ENCODE measurements around the gene MRPL32.

MRPL32 gene

DNA sequence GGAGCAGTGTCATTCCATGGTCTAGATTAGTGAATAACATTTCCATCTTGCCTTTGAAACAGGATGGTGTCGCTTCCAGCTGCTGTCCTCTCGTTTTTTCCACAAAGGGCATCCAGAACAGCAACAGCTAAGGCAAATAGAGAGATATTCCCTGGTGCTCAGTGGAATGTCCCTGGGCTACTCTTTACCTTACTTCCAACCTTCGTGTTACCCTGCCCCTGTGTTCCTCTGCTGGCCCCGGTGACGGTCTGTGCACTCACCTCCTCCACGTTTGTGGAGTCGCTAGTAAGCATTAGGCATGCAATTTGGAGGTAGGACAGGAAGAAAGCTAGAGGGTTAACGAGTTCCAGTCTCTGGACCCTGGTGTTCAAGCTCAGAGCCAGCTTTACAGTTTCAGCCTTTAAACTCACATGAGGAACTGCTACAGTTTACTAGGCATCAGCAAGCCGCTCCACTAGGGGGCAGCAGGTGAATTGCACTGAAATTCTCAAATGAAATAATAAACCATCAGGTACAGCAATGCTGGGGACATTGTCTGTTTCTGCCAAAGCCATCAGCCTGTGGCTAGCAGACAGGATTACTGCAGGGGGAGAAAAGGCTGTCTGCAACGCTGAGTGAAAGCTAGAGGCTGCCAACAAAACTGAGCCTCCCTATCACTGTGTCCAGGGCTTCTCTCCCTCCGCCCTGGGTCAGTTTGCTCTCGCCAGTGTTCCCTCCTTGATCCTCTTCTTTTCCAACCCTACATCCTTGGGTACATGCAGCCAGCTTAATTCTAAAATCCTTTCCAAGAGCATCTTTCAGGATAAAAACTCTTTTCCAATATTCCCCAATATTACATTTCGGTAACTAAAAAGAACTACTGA is 9.0 kb downstream of the MRPL32 start:
- H3K18ac ChIP-seq (ENCODE audit: low read length), result no peak overlapping the region
- DNase-seq (ENCODE audit: low spot score), result peak; percentile 77
- no peaks in the 10 kb centered on the region for H3K79me1 ChIP-seq (ENCODE audit: low read depth, low read length)
- H3K9me3 ChIP-seq (replicated peaks in 1 of 2; ENCODE audit: control insufficient read depth in 2 of 2, insufficient read depth in 1 of 2, low read depth in 1 of 2, low read length in 2 of 2), result no peaks in the 10 kb centered on the region
- H3K27ac ChIP-seq (replicated peaks; ENCODE audit: low read length), result no peak overlapping the region
- no peak overlapping the region for H3K4ac ChIP-seq (ENCODE audit: low read length)
- no CpG with 5 or more reads among the region's 13 CpGs for WGBS, 2 donors (ENCODE audit: extremely low coverage in 2 of 2, insufficient read length in 2 of 2, insufficient replicate concordance in 1 of 2)
- H3K4me3 ChIP-seq (ENCODE audit: low read length in 2 of 2), result no peak overlapping the region
- peak overlapping the region; percentile 28 for H2AFZ ChIP-seq (ENCODE audit: low read length)
- no peak overlapping the region for H3K9ac ChIP-seq (ENCODE audit: low read depth, low read length, poor library complexity)
- no peak overlapping the region for H4K91ac ChIP-seq (ENCODE audit: low read depth, low read length, poor library complexity)
- no peak overlapping the region for H4K8ac ChIP-seq (ENCODE audit: low read depth, low read length)
- no peak overlapping the region for H3K4me2 ChIP-seq (ENCODE audit: insufficient read depth, low read length, poor library complexity, severe bottlenecking)
- H2BK120ac ChIP-seq (ENCODE audit: low read depth, low read length), result no peak overlapping the region
- no peak overlapping the region for H3K23ac ChIP-seq (ENCODE audit: low read depth, low read length, poor library complexity)
- peaks cover under 1 to 42% of the 10 kb centered on the region in 2 donors for H3K36me3 ChIP-seq (replicated peaks in 1 of 2; ENCODE audit: control insufficient read depth in 2 of 2, insufficient read depth in 2 of 2, low read length in 2 of 2)
- no peaks in the 10 kb centered on the region for H3K27me3 ChIP-seq (ENCODE audit: control insufficient read depth in 3 of 3, insufficient read depth in 3 of 3, low read depth in 1 of 3, low read length in 3 of 3)
- H2BK12ac ChIP-seq (ENCODE audit: low read length), result no peak overlapping the region
- H2BK5ac ChIP-seq (ENCODE audit: low read length), result no peak overlapping the region
- H2AK5ac ChIP-seq (ENCODE audit: low read depth, low read length), result no peak overlapping the region
- peaks cover 0 to 2% of the 10 kb centered on the region in 2 donors for H3K4me1 ChIP-seq (ENCODE audit: control insufficient read depth in 2 of 2, insufficient read depth in 1 of 2, low read depth in 1 of 2, low read length in 2 of 2)
- H3K14ac ChIP-seq (ENCODE audit: low read length), result no peak overlapping the region
- H2BK15ac ChIP-seq (ENCODE audit: low read length), result no peak overlapping the region

DNA sequence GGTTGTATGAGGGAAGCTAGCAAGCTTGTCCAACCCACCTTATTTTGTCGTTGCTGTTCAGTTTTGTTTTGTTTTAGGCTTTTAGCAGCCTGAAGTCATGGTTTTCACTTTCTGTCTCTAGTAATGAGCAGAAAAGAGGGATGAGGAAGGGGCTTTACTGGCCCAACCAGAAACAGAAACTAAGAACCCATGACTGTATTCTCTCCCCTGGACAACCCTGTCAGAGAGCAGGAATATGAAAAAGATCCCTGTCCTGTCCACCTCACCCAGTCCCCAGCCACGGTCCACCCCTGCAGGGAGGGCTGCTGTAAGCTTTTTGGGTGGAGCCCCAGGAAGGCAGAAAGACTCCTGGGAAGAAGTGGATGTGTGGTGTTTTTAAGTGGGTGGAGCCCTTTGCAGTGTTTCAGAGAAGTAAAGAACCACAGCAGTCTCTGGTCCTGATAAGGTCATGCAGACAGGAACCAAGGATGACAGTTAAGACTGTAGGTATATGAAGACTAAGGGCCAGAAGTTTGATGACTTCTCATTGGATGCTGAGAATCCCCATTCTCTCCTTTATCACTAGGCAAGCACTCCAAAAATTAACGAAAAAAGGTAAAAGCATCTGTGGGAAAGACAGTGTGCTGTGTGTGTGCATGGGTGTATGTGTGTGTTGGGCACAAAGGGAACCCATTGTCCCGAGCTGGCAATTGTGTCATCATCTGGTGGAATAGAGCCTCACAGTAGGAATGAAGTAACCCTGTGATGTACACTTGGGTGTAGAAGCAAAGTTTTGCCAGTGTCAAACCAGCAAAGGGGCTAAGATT is 13.8 kb downstream of the MRPL32 start:
- no peak overlapping the region for H3K4me2 ChIP-seq (ENCODE audit: insufficient read depth, low read length, poor library complexity, severe bottlenecking)
- no peak overlapping the region for H4K91ac ChIP-seq (ENCODE audit: low read depth, low read length, poor library complexity)
- no peak overlapping the region for H2BK5ac ChIP-seq (ENCODE audit: low read length)
- no peak overlapping the region for H3K23ac ChIP-seq (ENCODE audit: low read depth, low read length, poor library complexity)
- H2BK120ac ChIP-seq (ENCODE audit: low read depth, low read length), result no peak overlapping the region
- H3K27ac ChIP-seq (replicated peaks; ENCODE audit: low read length), result no peak overlapping the region
- H2AK5ac ChIP-seq (ENCODE audit: low read depth, low read length), result no peak overlapping the region
- H3K36me3 ChIP-seq (replicated peaks in 1 of 2; ENCODE audit: control insufficient read depth in 2 of 2, insufficient read depth in 2 of 2, low read length in 2 of 2), result no peaks in the 10 kb centered on the region
- H3K18ac ChIP-seq (ENCODE audit: low read length), result no peak overlapping the region
- H2BK12ac ChIP-seq (ENCODE audit: low read length), result no peak overlapping the region
- no peak overlapping the region for H3K9ac ChIP-seq (ENCODE audit: low read depth, low read length, poor library complexity)
- DNase-seq (ENCODE audit: low spot score), result no peak
- no peak overlapping the region for H3K4me3 ChIP-seq (ENCODE audit: low read length in 2 of 2)
- no peak overlapping the region for H4K8ac ChIP-seq (ENCODE audit: low read depth, low read length)
- H3K14ac ChIP-seq (ENCODE audit: low read length), result no peak overlapping the region
- peak overlapping the region; percentile 47 for H2AFZ ChIP-seq (ENCODE audit: low read length)
- no peaks in the 10 kb centered on the region for H3K79me1 ChIP-seq (ENCODE audit: low read depth, low read length)
- H3K4me1 ChIP-seq (ENCODE audit: control insufficient read depth in 2 of 2, insufficient read depth in 1 of 2, low read depth in 1 of 2, low read length in 2 of 2), result peaks cover 0 to 2% of the 10 kb centered on the region in 2 donors
- no CpG with 5 or more reads among the region's 4 CpGs for WGBS, 2 donors (ENCODE audit: extremely low coverage in 2 of 2, insufficient read length in 2 of 2, insufficient replicate concordance in 1 of 2)
- no peak overlapping the region for H2BK15ac ChIP-seq (ENCODE audit: low read length)
- no peaks in the 10 kb centered on the region for H3K27me3 ChIP-seq (ENCODE audit: control insufficient read depth in 3 of 3, insufficient read depth in 3 of 3, low read depth in 1 of 3, low read length in 3 of 3)
- no peaks in the 10 kb centered on the region for H3K9me3 ChIP-seq (replicated peaks in 1 of 2; ENCODE audit: control insufficient read depth in 2 of 2, insufficient read depth in 1 of 2, low read depth in 1 of 2, low read length in 2 of 2)
- H3K4ac ChIP-seq (ENCODE audit: low read length), result no peak overlapping the region

DNA sequence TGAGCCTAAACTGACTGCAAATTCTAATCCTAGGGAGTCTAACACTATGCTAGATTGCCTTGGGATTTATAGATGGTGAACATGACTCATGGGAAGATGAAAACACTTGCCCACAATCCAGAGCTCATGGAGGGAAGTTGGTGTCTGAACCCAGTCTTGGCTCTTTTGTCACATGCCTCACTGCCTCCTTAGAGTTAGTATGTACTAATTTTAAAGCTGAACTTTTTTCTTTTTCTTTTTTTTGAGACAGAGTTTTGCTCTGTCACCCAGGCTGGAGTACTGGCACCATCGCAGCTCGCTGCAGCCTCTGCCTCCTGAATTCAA is 14.4 kb downstream of the MRPL32 start:
- Histone ChIP-seq H2BK12ac (ENCODE audit: low read length) (no peak overlapping the region), H3K79me1 (ENCODE audit: low read depth, low read length) (no peaks in the 10 kb centered on the region), H3K36me3 (replicated peaks in 1 of 2; ENCODE audit: control insufficient read depth in 2 of 2, insufficient read depth in 2 of 2, low read length in 2 of 2) (no peaks in the 10 kb centered on the region), H2BK5ac (ENCODE audit: low read length) (no peak overlapping the region), H2AK5ac (ENCODE audit: low read depth, low read length) (no peak overlapping the region), H3K14ac (ENCODE audit: low read length) (no peak overlapping the region), H3K4me2 (ENCODE audit: insufficient read depth, low read length, poor library complexity, severe bottlenecking) (no peak overlapping the region), H3K23ac (ENCODE audit: low read depth, low read length, poor library complexity) (no peak overlapping the region), H3K18ac (ENCODE audit: low read length) (no peak overlapping the region), H2AFZ (ENCODE audit: low read length) (no peak overlapping the region), H3K9me3 (replicated peaks in 1 of 2; ENCODE audit: control insufficient read depth in 2 of 2, insufficient read depth in 1 of 2, low read depth in 1 of 2, low read length in 2 of 2) (no peaks in the 10 kb centered on the region), H3K9ac (ENCODE audit: low read depth, low read length, poor library complexity) (no peak overlapping the region), H3K27ac (replicated peaks; ENCODE audit: low read length) (no peak overlapping the region), H3K4ac (ENCODE audit: low read length) (no peak overlapping the region), H3K27me3 (ENCODE audit: control insufficient read depth in 3 of 3, insufficient read depth in 3 of 3, low read depth in 1 of 3, low read length in 3 of 3) (peaks cover 0 to 3% (median 0%) of the 10 kb centered on the region in 3 experiments), H4K91ac (ENCODE audit: low read depth, low read length, poor library complexity) (no peak overlapping the region), H2BK15ac (ENCODE audit: low read length) (no peak overlapping the region), H2BK120ac (ENCODE audit: low read depth, low read length) (no peak overlapping the region), H3K4me3 (ENCODE audit: low read length in 2 of 2) (no peak overlapping the region), H3K4me1 (ENCODE audit: control insufficient read depth in 2 of 2, insufficient read depth in 1 of 2, low read depth in 1 of 2, low read length in 2 of 2) (no peaks in the 10 kb centered on the region), H4K8ac (ENCODE audit: low read depth, low read length) (no peak overlapping the region)
- DNase-seq (ENCODE audit: low spot score), result no peak
- WGBS, 2 donors (ENCODE audit: extremely low coverage in 2 of 2, insufficient read length in 2 of 2, insufficient replicate concordance in 1 of 2), result no CpG with 5 or more reads among the region's 2 CpGs

DNA sequence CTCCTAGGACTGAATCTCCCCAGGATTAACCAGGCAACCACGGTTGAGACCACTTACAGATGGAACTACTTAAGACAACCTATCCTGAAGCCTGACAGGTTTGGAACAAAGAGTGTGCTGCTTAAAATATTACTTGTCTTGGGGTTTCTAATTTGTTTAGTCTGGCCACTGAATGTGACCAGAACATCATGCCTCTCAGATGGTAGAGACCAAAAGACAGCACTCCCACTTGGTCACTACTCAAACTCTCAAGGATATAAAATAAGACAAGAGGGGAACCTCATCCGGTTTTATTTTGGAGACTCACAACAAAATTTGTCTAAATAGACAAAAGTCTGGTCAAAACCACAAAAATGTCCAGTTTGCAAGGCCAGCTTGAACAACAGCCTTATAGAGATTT is 15.3 kb downstream of the MRPL32 start:
- H2BK15ac ChIP-seq (ENCODE audit: low read length), result no peak overlapping the region
- no peak overlapping the region for H2BK5ac ChIP-seq (ENCODE audit: low read length)
- H3K79me1 ChIP-seq (ENCODE audit: low read depth, low read length), result no peaks in the 10 kb centered on the region
- no peaks in the 10 kb centered on the region for H3K36me3 ChIP-seq (replicated peaks in 1 of 2; ENCODE audit: control insufficient read depth in 2 of 2, insufficient read depth in 2 of 2, low read length in 2 of 2)
- H3K4me1 ChIP-seq (ENCODE audit: control insufficient read depth in 2 of 2, insufficient read depth in 1 of 2, low read depth in 1 of 2, low read length in 2 of 2), result no peaks in the 10 kb centered on the region
- no peaks in the 10 kb centered on the region for H3K9me3 ChIP-seq (replicated peaks in 1 of 2; ENCODE audit: control insufficient read depth in 2 of 2, insufficient read depth in 1 of 2, low read depth in 1 of 2, low read length in 2 of 2)
- H2BK120ac ChIP-seq (ENCODE audit: low read depth, low read length), result no peak overlapping the region
- no peak for DNase-seq (ENCODE audit: low spot score)
- H4K91ac ChIP-seq (ENCODE audit: low read depth, low read length, poor library complexity), result no peak overlapping the region
- H3K27ac ChIP-seq (replicated peaks; ENCODE audit: low read length), result no peak overlapping the region
- H2BK12ac ChIP-seq (ENCODE audit: low read length), result no peak overlapping the region
- no peak overlapping the region for H4K8ac ChIP-seq (ENCODE audit: low read depth, low read length)
- H2AFZ ChIP-seq (ENCODE audit: low read length), result no peak overlapping the region
- no peak overlapping the region for H3K4ac ChIP-seq (ENCODE audit: low read length)
- no peak overlapping the region for H3K4me3 ChIP-seq (ENCODE audit: low read length in 2 of 2)
- H3K14ac ChIP-seq (ENCODE audit: low read length), result no peak overlapping the region
- no peak overlapping the region for H3K4me2 ChIP-seq (ENCODE audit: insufficient read depth, low read length, poor library complexity, severe bottlenecking)
- no peak overlapping the region for H2AK5ac ChIP-seq (ENCODE audit: low read depth, low read length)
- H3K23ac ChIP-seq (ENCODE audit: low read depth, low read length, poor library complexity), result no peak overlapping the region
- H3K27me3 ChIP-seq (ENCODE audit: control insufficient read depth in 3 of 3, insufficient read depth in 3 of 3, low read depth in 1 of 3, low read length in 3 of 3), result peaks cover 0 to 3% (median 0%) of the 10 kb centered on the region in 3 experiments
- no peak overlapping the region for H3K9ac ChIP-seq (ENCODE audit: low read depth, low read length, poor library complexity)
- H3K18ac ChIP-seq (ENCODE audit: low read length), result no peak overlapping the region
- no CpG with 5 or more reads among the region's 2 CpGs for WGBS, 2 donors (ENCODE audit: extremely low coverage in 2 of 2, insufficient read length in 2 of 2, insufficient replicate concordance in 1 of 2)

Data from neuronal stem cell (in vitro differentiated cells).